Sigmoid colon (tissue), 7 donors: ENCODE results near the gene WNT3. TPM values are rescaled to one million over a fixed set of nuclear protein-coding genes. Genes with fewer than 3 reads are reported as not detected.
"Not testable (repeated sequence)": the region's sequence is repeated elsewhere in the genome, so short reads cannot be mapped to it uniquely, and the experiment has no call there.

Experiments
- DNase-seq: peaks from one replicate; pipeline ENCODE4 v3.0.0-alpha.2; 2019
- H3K27ac ChIP-seq, 4 donors: fragments of 200-600 bp; sonication (generic); one replicate each; pipeline ENCODE4 v1.5.1; 2016 to 2019; ENCODE audit warnings: mild to moderate bottlenecking in 1 of 4
- H3K27me3 ChIP-seq, 3 donors: fragments of 200-600 bp; sonication (generic); one replicate each; pipeline ENCODE4 v1.5.1; 2019; ENCODE audit warnings: mild to moderate bottlenecking in 1 of 3
- H3K36me3 ChIP-seq, 4 donors: fragments of 200-600 bp; sonication (generic); one replicate each; pipeline ENCODE4 v1.5.1; 2016 to 2019
- H3K4me1 ChIP-seq, 4 donors: fragments of 200-600 bp; sonication (generic); one replicate each; pipeline ENCODE4 v1.5.1; 2017 to 2019
- H3K4me3 ChIP-seq, 4 donors: fragments of 200-600 bp; sonication (generic); one replicate each; pipeline ENCODE4 v1.5.1; 2017 to 2019; ENCODE audit warnings: mild to moderate bottlenecking in 2 of 4, moderate library complexity in 1 of 4
- H3K9me3 ChIP-seq, 4 donors: fragments of 200-600 bp in 3 of 4; sonication (generic) in 3 of 4; one replicate each; pipeline versions ENCODE4 v1.5.1 to v1.6.1; 2013 to 2019
- EP300 ChIP-seq, 4 donors: sonication (generic); formaldehyde crosslinking; IDR thresholded peaks; one replicate each; pipeline ENCODE4 v1.6.1; 2017; ENCODE audit warnings: antibody characterized with exemption in 4 of 4
- POLR2A ChIP-seq, 2 donors: fragments of 450-650 bp; IDR thresholded peaks; one replicate each; pipeline ENCODE4 v1.6.1; 2016; ENCODE audit warnings: antibody characterized with exemption in 2 of 2, mild to moderate bottlenecking in 2 of 2, moderate library complexity in 2 of 2
- POLR2AphosphoS5 ChIP-seq, 4 donors: sonication (generic); formaldehyde crosslinking; IDR thresholded peaks; one replicate each; pipeline ENCODE4 v1.6.1; 2017; ENCODE audit warnings: antibody characterized with exemption in 4 of 4
- WGBS, 2 donors: extraction: QIAGEN DNeasy Blood & Tissue Kit; methylation state at CpG; one replicate each; pipeline ENCODE4 v1.1.7; 2013; 5-methylcytosine and 5-hydroxymethylcytosine counted together
- intact Hi-C: fragments of 100-400 bp; cut with DNase I; formaldehyde crosslinking; loops from one replicate; pipeline ENCODE4 v1.15.1; 2023
- polyA plus RNA-seq, 3 donors: library from polyadenylated mRNA; stranded (reverse); fragments of 200-250 nt; gene quantifications; one replicate each; pipeline ENCODE4 v1.2.3, GENCODE V29; 2013
- total RNA-seq, 4 donors: library from RNA; depleted of rRNA; stranded (reverse); fragments of >200 nt; gene quantifications; one replicate each; pipeline ENCODE4 v1.1.0, GENCODE V29; 2016
- TF ChIP-seq, protein P1 (sequence below), 4 experiments: fragments of 450-650 bp in 3 of 4; fragments of 200-600 bp in 1 of 4; IDR thresholded peaks; one replicate each; pipeline ENCODE4 v1.5.1; 2016 to 2019; ENCODE audit warnings: antibody characterized with exemption in 4 of 4, mild to moderate bottlenecking in 3 of 4, moderate library complexity in 2 of 4
- donor health status: healthy with polysubstance abuse.
- donor health status: Bipolar disorder and iron deficiency.
- donor health status: healthy.

WNT3 gene
- total and polyA plus RNA-seq, 7 donors, result under 0.01 to 0.71 (median 0.52) TPM; not detected in 1

DNA sequence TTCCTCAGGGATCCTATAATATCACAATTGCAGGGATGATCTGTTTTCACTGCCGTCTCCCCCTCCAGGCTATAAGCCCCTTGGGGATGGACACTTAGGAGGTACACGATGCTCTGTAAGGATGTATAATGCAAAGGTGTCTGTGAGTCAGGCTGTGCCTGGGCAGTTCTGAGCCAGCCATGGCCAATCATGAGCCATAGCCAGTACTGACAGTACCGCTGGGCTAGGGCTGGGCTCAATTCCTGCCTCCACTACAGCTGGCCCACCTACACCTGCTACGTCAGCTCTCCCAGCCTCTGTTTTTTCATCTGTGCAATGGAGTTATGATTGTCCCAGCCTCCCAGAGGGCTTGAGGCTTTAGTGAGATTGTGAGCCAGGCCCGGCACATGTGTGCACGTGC, 30.0 kb upstream of the WNT3 start:
- no peaks in the 10 kb centered on the region for H3K36me3 ChIP-seq
- 81 to 86% methylated on average over 6 of the region's 6 CpGs for WGBS, 2 donors

DNA sequence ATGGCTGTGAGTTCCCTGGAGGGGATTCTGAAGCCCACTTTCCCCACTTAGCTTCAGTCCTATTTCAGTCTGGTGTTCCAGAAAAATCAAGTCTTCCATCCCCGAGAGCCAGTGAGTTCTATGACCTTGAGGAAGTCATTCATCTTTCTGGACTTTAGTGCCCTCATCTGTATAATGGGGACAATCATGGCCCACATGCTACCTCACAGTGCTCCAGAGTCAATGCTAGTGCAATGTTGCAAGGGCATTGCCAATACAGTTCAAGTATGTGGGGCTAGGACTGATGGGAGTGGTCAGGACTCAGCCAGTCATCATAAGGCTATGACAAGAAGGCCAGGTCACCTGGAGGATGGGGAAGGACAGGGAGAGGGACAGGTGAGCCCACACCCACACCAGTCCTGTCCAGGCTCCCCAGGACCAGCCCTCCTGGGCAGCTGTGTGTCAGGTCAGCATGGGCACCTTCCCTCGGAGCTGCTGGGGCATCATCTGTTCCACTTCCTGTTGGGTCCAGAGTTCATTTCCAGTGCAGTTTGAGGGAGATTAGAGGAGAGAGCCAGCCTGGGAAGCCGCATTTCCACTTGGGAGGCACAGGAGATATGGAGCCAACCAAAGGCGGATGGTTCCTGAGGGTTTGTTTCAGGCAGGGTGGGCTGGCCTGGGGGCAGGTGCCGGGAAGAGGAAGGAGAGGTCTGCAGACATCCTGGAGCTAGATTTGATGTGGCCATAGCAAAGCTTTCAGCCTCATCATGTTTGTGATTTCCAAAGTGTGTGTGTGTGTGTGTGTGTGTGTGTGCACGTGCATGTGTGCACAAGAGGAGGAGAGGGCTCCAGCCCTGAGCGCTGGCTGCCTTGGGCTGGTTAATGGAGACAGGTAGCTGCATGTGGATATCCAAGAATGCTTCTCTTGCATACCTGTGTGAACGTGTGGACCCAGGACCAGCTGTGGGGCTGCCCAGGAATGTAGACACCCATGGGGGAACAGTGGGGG, 29.0 kb upstream of the WNT3 start:
- intact Hi-C loops, result no loop called here
- TF ChIP-seq EP300 (IDR thresholded peaks at IDR 0.05) (no peak), POLR2A (IDR thresholded peaks at IDR 0.05) (no peak), POLR2AphosphoS5 (IDR thresholded peaks at IDR 0.05) (no peak)
- TF ChIP-seq, protein P1, sequence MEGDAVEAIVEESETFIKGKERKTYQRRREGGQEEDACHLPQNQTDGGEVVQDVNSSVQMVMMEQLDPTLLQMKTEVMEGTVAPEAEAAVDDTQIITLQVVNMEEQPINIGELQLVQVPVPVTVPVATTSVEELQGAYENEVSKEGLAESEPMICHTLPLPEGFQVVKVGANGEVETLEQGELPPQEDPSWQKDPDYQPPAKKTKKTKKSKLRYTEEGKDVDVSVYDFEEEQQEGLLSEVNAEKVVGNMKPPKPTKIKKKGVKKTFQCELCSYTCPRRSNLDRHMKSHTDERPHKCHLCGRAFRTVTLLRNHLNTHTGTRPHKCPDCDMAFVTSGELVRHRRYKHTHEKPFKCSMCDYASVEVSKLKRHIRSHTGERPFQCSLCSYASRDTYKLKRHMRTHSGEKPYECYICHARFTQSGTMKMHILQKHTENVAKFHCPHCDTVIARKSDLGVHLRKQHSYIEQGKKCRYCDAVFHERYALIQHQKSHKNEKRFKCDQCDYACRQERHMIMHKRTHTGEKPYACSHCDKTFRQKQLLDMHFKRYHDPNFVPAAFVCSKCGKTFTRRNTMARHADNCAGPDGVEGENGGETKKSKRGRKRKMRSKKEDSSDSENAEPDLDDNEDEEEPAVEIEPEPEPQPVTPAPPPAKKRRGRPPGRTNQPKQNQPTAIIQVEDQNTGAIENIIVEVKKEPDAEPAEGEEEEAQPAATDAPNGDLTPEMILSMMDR (IDR thresholded peaks at IDR 0.05), result no peak
- no peak overlapping the region for H3K27ac ChIP-seq
- WGBS, 2 donors, result 36 to 59% methylated on average over 8 of the region's 8 CpGs
- no peak for DNase-seq
- peaks cover 0 to 14% (median 14%) of the 10 kb centered on the region in 4 donors for H3K4me1 ChIP-seq
- H3K9me3 ChIP-seq, result peaks cover 0 to 6% (median 0%) of the 10 kb centered on the region in 4 donors
- H3K36me3 ChIP-seq, result no peaks in the 10 kb centered on the region
- H3K27me3 ChIP-seq, result peaks cover 12 to 80% (median 49%) of the 10 kb centered on the region in 3 donors
- H3K4me3 ChIP-seq, result no peak overlapping the region

More for the DNA sequence above, 30.0 kb upstream of the WNT3 start:
- DNase-seq, result no peak
- H3K27ac ChIP-seq, result no peak overlapping the region
- intact Hi-C loops, result no loop called here
- H3K9me3 ChIP-seq, result no peaks in the 10 kb centered on the region
- no peak overlapping the region for H3K4me3 ChIP-seq
- H3K4me1 ChIP-seq, result peaks cover 0 to 14% (median 14%) of the 10 kb centered on the region in 4 donors
- H3K27me3 ChIP-seq, result peaks cover 16 to 84% (median 44%) of the 10 kb centered on the region in 3 donors
- TF ChIP-seq POLR2A (IDR thresholded peaks at IDR 0.05) (no peak), POLR2AphosphoS5 (IDR thresholded peaks at IDR 0.05) (no peak), EP300 (IDR thresholded peaks at IDR 0.05) (no peak)
- TF ChIP-seq, protein P1 (IDR thresholded peaks at IDR 0.05), result no peak

DNA sequence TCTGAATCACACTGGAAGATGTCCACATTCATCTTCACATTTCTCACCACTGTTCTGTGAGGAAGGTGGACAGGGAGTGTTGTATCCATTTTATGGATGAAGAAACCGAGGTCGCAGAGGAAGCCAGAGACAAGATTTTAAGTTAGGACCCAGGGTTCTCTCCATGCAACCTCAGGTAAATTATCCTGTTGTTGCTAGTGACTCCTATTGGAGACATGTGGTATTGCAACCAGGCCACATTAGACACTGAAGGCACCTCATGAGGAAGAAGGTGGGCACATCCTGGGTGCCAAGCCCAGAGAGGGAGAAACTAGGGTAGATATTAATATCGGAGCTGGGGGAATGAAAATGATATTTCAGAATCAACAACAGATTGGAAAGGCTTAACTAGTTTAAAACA, 24.3 kb upstream of the WNT3 start:
- intact Hi-C loops, result no loop called here
- DNase-seq, result no peak
- no peak overlapping the region for H3K27ac ChIP-seq
- no peak for TF ChIP-seq POLR2AphosphoS5 (IDR thresholded peaks at IDR 0.05)
- no peak overlapping the region for H3K4me3 ChIP-seq
- H3K9me3 ChIP-seq, result peaks cover 0 to 6% (median 0%) of the 10 kb centered on the region in 4 donors
- 93 to 96% methylated on average over 3 of the region's 3 CpGs for WGBS, 2 donors
- peaks cover 0 to 52% (median 33%) of the 10 kb centered on the region in 3 donors for H3K27me3 ChIP-seq
- H3K4me1 ChIP-seq, result peaks cover 0 to 9% (median 2%) of the 10 kb centered on the region in 4 donors
- H3K36me3 ChIP-seq, result no peaks in the 10 kb centered on the region

DNA sequence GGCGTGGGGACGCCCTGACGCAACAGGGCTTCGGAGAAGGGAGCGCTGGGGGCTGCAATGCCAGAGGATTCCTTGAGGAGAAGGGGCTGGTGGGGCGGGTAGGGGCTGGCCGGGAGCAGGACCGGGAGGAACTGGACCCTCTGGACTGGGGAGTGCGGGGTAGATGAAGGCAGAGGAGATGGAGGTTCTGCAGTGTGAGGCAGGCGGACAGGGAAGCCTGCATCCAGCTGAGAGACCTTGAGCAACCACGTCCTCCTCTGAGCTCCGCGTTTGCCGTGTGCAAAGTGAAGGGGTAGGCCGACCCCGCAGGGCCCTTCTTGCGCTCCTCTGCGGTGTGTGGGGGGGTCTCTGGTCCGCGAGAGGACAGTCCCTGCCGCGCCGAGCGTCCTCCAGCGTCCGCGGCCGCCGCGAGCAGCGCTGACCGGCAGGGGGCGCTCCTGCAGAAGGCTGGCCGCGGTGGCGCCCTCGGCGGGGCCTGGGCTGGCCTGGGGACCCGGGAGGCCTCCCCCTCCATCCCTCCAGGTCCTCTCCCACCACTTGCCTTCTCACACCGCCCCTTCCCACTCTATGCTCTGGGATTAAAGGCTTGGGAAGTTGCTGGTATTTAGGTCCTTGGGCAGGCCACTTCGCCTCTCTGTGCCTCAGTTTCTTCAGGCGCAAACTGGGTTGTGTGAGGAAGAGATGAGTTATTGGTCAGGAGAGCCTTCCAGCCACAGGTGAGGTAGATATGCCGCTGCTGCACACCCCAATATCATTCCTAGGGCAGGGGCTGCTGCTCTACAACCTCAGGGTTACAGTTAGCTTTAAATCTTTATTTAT, 23.3 kb upstream of the WNT3 start:
- Histone ChIP-seq H3K27me3 (peaks cover 0 to 43% (median 32%) of the 10 kb centered on the region in 3 donors), H3K36me3 (no peaks in the 10 kb centered on the region), H3K27ac (no peak overlapping the region), H3K4me1 (peaks cover 0 to 9% (median 2%) of the 10 kb centered on the region in 4 donors), H3K4me3 (no peak overlapping the region), H3K9me3 (peaks cover 0 to 6% (median 0%) of the 10 kb centered on the region in 4 donors)
- no peak for DNase-seq
- intact Hi-C loops, result no loop called here
- TF ChIP-seq POLR2A (IDR thresholded peaks at IDR 0.05) (no peak), POLR2AphosphoS5 (IDR thresholded peaks at IDR 0.05) (no peak), EP300 (IDR thresholded peaks at IDR 0.05) (no peak)
- TF ChIP-seq, protein P1 (IDR thresholded peaks at IDR 0.05), result peak in 1 of 4 experiments; percentile 62
- WGBS, 2 donors, result 17% methylated on average over 43 of the region's 43 CpGs

DNA sequence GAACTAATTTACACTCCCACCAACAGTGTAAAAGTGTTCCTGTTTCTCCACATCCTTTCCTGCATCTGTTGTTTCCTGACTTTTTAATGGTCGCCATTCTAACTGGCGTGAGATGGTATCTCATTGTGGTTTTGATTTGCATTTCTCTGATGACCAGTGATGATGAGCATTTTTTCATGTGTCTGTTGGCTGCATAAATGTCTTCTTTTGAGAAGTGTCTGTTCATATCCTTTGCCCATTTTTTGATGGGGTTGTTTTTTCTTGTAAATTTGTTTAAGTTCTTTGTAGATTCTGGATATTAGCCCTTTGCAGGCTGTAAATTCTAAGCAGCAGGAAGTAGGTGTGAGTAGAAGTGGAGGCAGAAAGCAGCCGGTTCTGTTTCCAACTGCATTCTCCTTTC, 22.1 kb upstream of the WNT3 start:
- peaks cover 0 to 34% (median 26%) of the 10 kb centered on the region in 3 donors for H3K27me3 ChIP-seq
- WGBS, 2 donors, result 41 to 54% methylated on average over 3 of the region's 3 CpGs
- H3K9me3 ChIP-seq, DNase-seq, H3K4me1 ChIP-seq, H3K36me3 ChIP-seq, intact Hi-C loops, H3K27ac ChIP-seq, H3K4me3 ChIP-seq: not testable (repeated sequence)
